HT-29 (cell line): Measurements from ENCODE around the gene FGD4. TPM values are rescaled to one million over a fixed set of nuclear protein-coding genes. Genes with fewer than 3 reads are reported as not detected.
A peak's percentile ranks its signal among the peaks of the same experiment; 100 is the strongest.

Experiments used
- DNase-seq: peaks from one replicate; pipeline ENCODE4 v3.0.0-alpha.2; 2015; ENCODE audit warnings: low spot score
- total RNA-seq: library from RNA; depleted of rRNA; stranded (reverse); fragments of >200 nt; shearing (Covaris generic); gene quantifications from 2 replicates; pipeline ENCODE4 v1.2.3, GENCODE V29; 2014

The FGD4 gene
- total RNA-seq, 1 experiment from 2014 or later, result 17.3 TPM

DNA sequence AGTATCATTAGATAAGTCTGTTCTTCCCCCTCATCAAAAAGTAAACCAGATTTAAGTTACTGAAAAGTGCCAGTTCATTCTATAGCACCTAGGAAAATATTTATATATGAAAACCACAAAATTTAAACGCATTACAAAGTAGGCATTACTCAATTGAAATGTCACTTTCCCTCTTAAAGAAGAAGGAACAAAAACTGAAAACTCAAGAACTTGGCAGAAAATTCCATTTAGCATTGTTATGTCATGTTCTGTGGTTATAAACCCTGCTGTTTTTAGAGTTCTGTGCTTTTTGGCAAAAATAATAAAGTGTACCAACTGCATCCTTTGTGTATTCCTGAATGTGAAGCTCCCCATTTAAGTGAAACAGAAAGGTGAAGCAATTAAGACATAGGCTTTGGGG is 3.6 kb downstream of the FGD4 start:
- no peak for DNase-seq

DNA sequence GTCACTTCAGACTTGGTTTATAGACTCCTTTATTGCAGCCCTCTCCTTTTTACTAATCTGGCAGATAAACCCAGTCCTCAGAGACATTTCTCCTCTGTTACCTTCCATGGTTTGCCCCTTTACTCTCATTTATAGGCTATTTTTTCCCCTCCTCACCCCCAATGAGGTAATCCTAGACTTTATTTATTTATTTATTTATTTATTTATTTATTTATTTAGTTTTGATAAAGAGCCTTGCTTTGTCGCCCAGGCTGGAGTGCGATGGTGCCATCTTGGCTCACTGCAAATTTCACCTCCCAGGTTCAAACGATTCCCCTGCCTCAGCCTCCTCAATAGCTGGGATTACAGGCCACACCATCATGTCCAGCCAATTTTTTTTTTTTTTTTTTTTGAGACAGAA is 8.4 kb downstream of the FGD4 start:
- no peak for DNase-seq

- no peak for DNase-seq
Measured at GRCh38 chr12:32413412-32413811, 14.1 kb downstream of the FGD4 start.

- no peak for DNase-seq
Measured at GRCh38 chr12:32418221-32418620, 18.9 kb downstream of the FGD4 start.

DNA sequence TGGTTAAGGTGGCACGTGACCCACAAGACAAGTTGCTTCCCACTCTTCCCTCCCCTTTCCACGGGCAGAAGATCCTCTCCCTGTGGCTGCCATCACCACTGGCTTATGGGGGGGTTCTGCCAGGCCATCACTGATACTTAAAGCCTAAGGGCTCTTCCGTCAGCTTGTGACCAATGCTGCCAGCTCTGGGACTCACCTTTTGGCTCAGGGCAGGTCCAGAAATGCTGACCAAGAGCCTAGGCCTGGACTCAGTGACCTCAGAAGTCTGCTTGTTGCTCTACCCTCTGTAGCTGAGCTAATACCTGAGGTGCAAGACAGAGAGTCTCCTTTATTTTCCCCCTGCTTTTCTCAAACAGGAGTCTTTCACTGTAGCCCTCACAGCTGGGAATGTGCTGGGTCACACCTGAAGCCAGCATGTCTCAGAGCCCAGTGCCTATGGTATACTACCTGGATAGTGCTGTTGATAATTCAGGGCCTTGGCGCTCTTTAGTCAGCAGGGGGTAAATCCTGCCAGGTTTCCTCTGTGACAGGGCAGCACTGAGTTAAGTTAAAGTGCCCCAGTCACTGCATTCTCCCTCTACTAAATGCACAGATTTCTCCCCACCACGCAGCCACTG is 19.7 kb downstream of the FGD4 start:
- DNase-seq, result no peak

DNA sequence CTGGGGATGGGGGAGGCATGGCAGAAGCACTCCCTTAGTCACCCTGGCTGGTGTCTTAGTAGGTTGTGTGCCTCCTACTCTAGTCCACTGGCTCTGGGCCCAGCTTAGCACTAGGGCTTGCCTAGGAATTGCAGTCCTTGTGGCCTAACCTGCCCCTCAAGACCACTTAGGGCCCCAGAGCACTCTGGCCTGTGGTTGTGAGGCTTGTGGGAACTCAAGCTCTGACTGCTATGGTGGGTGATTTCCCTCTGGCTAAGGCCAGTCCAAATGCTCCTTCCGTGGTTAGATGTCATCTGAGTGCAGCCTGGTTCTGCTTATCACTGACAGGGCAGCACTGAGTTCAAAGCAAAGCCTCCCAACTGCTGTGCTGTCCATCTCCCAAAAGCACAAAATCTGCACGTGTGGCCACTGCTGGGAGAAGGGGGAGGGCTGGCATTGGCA is 20.2 kb downstream of the FGD4 start:
- no peak for DNase-seq

DNA sequence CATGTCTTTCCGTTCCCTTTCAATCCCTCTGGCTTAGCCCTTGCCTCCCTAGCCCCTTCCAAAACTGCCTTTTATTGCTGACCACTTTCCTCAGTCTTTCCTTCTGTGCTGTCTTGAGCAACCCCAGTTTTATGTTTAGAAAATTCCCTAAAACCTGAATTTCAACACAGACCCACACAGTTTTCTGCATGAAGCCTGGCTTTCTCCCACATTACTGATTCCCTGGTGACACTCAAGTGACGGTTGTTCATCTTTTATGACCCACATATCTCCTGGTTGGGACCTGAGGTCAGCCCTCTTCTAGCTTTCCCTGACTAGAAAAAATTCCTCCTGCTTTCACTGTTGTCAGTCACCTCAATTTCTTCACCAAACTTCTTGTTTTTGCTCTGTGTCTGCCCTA is 21.0 kb downstream of the FGD4 start:
- no peak for DNase-seq

DNA sequence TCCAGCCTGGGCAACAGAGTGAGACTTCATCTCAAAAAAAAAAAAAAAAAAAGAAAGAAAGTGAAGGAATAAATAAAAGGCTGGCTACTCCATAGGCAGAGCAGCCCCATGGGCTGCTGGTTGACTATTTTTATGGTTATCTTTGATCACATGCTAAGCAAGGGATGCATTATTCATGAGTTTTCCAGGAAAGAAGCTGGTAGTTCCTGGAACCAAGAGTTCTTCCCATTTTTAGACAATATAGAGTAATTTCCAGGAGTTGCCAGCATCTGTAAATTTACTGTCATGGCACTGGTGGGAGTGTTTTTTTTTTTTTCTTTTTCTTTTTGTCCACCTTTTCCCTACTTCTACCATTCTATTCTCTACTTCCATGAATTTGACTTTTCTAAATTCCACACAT is 24.2 kb downstream of the FGD4 start:
- no peak for DNase-seq

DNA sequence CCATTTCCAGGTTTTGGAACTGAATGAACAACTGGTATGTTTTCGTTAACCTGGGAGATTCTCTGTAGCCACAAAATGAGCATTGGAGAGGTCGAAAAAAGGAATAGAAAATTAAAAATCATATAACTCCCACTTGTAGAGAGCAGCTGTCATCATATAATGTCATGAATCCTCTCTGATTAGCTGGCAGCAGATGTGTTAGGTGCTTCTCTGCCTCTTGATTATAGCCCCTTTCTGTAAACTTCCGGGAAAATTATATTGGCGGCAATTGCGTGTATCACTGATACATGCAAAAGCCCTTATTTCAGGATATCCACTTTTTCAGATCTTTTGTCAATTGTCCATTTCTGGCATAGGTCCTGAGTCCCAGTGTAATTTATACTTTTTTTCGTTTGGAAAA is 31.7 kb downstream of the FGD4 start:
- no peak for DNase-seq

DNA sequence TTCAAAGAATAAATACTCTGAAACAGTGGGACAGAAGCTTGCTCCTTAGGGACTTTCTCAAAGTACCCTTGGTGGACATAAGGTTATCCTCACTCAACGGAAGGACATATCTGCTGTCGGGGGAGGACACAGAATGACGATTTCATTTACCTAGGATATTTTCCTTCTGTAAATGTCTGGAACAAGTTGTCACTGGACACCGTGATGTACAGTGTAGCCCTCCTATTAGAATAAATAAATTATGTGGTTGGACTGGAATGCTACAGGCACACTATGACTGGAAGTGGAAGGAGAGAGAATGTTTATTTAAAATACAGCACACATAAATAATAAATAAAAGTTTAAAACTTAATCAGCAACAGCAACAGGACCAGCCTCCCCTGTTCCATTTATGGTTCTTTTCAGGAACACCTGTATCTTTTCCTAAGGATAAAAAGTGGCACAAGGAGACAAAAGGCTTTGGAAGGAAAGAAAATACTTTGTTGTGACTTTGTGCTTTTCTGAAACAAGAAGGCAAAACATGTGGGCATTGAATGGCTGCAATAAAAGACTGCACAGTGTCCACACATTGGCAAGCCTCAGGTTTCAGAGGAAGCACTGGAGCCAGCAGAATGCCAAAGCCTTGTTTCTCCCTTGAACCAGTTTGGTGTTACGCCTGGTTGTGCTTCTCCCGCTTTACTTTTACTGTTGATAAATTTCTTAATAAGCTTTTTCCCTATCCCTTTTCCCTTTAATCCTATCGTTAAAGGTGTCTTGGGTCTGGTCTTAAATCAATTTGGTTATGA is 36.8 kb downstream of the FGD4 start:
- no peak for DNase-seq

DNA sequence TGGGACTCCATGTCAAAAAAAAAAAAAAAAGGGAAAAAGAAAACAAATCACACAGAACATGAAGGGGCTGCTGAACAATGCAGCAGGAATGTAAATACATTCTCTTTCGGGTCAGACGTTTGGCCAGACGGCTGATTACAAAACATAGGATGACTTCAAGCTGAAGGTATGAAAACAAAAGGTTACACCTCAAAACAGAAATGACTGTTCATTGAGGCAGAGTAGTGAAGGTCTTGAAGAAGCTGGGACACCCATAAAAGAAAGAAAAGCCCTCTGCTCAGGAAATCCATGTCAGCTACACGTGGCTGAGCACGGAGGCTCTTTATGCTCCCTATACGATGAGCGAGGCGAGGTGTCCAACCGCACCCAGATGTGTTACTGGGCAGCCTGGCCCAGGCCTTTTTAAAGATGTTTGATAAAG is 37.7 kb downstream of the FGD4 start:
- DNase-seq, result no peak

DNA sequence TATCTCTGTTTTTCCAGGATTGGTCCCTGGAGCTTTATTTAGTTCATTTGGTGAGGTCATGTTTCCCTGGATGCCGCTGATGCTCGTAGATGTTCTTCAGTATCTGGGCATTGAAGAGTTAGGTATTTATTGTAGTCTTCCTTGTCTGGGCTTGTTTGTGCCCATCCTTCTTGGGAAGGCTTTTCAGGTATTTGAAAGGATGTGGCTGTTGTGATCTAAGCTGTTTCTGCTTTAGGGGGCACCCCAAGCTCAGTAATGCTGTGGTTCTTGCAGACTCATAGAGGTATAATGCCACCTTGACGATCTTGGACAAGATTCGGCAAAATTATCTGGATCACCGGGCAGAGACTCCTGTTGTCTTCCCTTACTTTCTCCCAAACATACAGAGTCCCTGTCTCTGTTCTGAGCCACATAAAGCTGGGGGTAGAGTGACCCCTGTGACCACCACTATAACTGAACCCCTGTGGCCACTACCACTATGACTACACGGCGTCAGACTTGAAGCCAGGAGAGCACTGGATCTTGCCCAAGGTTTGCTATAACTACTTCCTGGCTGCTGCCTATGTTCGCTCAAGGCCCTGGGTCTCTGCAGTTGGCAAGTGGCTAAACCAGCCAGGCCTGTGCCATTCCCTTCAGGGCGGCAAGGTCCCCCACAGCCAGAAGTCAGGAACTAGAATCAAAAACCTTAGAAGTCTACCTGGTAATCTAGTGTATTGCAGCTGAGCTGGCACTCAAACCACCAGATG is 40.9 kb downstream of the FGD4 start:
- no peak for DNase-seq

- no peak for DNase-seq
Measured at GRCh38 chr12:32443491-32443890, 44.1 kb downstream of the FGD4 start.

- DNase-seq, result peak; percentile 98
Measured at GRCh38 chr12:32444895-32445294, 45.5 kb downstream of the FGD4 start.

- no peak for DNase-seq
Measured at GRCh38 chr12:32445356-32445755, 46.0 kb downstream of the FGD4 start.

GRCh38 chr12:32446316-32447119 is 47.2 kb downstream of the FGD4 start:
- DNase-seq, result peak; percentile 43

DNA sequence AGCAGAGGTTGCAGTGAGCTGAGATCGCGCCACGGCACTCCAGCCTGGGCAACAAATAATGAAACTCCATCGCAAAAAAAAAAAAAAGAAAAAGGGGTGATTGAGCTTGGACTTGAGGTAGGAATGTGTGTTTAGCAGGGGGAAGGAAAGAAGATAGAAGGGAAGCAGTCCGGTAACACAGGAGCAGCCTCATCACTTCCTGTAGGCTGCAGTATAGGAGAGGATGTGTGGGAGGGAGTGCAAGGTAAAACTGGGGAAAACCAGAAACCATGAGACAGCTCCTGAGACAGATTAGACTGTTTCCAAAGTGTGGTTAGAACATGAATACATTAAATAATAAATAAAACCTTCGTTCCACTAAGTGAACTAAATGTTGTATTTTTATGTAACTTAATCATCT is 49.2 kb downstream of the FGD4 start:
- no peak for DNase-seq

GRCh38 chr12:32450363-32450762 is 51.0 kb downstream of the FGD4 start:
- no peak for DNase-seq

DNA sequence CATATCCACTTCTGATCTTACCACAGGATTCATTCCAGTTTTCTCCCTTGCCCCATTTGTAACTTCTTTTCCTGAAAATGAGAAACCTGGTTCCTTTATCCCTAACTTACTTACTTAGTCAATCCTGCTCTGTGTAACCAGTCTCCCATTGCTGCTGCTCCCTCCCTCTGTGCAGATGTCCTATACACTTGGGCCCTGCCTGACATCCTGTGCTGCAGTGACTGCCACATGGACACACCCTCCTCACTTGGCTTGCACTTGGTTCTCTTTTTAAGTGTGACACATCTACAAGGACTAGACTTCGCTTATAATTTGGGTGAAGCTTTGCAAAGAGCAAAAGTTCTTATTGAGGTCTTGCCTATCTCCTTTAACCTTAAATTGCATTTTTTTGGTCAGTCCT is 51.4 kb downstream of the FGD4 start:
- no peak for DNase-seq

DNA sequence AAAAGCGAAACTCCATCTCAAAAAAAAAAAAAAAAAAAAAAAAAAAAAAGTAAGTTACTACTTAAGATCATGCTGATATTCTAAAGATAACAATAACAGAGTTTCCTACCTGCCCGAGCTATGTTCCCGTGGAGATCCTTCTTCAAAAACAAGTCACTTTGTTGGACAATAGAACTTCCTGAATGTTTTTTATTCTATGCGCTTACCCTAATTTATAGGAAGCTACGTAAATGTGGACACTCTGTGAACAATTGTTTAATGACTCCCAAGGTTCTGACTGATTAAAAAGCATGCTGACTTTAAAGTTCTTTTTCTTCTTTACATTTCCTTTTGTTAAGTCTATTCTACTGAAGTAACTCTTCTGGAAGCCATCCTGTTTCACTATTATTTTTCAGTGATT is 52.5 kb downstream of the FGD4 start:
- no peak for DNase-seq

DNA sequence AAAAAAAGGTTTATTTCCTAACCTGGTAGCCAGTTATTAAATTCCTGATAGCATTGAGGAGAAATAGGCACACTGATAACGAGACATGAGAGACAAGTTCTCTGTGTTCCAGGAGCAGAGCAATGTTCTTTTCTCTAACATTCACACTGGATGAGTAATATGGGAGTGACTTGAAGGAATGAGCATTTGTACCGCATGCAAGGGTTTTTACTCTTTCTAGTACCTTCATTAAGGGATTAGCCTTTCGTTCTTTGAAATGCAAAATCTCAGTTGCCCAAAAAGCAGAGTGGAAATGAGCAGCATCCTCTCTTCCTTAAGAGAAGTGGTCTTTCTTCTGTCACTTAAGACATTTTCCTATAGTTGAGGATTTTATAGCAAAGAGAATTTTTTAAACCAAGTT is 54.7 kb downstream of the FGD4 start:
- peak; percentile 31 for DNase-seq

DNA sequence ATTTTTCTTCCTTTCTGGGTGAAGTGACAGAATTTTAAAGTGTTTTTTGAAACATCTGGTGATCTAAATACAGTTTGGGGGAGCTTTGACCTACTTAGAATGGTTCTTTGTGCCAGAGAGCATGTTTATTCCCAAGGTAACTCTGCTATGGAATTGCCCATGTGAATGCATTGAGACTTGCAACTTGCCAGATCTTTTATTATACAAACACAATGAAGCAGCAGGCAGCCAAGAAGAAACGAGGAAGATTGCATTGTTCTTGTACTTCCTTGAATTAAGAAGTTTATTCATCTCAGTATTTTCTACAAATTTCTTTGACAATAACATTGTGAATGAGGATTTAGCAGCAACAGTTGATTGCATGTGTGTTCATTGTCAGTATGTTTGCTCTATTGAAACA is 55.5 kb downstream of the FGD4 start:
- DNase-seq, result no peak
